H1 (cell line): ENCODE measurements around the gene KCTD15.

Experiments used
- CTCF ChIP-seq, 3 experiments: IDR thresholded peaks; 1 replicate in 2 of 3; 2 replicates in 1 of 3; pipeline versions ENCODE4 v1.5.1 to v1.6.1; 2011; ENCODE audit warnings: low read length in 3 of 3, mild to moderate bottlenecking in 3 of 3, inconsistent platforms in 2 of 3, low read depth in 1 of 3, moderate library complexity in 1 of 3; ENCODE audit not compliant: insufficient read depth in 1 of 3; ENCODE audit errors: control extremely low read depth in 1 of 3
- EGR1 ChIP-seq: IDR thresholded peaks from 2 replicates; pipeline ENCODE4 v1.6.1; 2011; ENCODE audit warnings: low read depth, low read length, borderline replicate concordance
- GABPA ChIP-seq: IDR thresholded peaks from 2 replicates; pipeline ENCODE4 v1.6.1; 2011; ENCODE audit warnings: mild to moderate bottlenecking, low read length, moderate library complexity, borderline replicate concordance; ENCODE audit not compliant: insufficient read depth
- MAX ChIP-seq: IDR thresholded peaks from 2 replicates; pipeline ENCODE4 v1.6.1; 2012; ENCODE audit warnings: inconsistent platforms
- POLR2A ChIP-seq, 2 experiments: IDR thresholded peaks; 1 replicate in 1 of 2; 2 replicates in 1 of 2; pipeline ENCODE4 v1.6.1; 2011; ENCODE audit warnings: low read depth in 2 of 2, low read length in 2 of 2, mild to moderate bottlenecking in 2 of 2; ENCODE audit errors: control extremely low read depth in 1 of 2
- RAD21 ChIP-seq, 2 experiments: IDR thresholded peaks in 1 of 2; conservative IDR thresholded peaks in 1 of 2; 2 replicates each; pipeline ENCODE4 v1.6.1; 2011; ENCODE audit warnings: low read depth in 2 of 2, low read length in 2 of 2, improper control_type of control experiment in 1 of 2, inconsistent platforms in 1 of 2, mild to moderate bottlenecking in 1 of 2, moderate library complexity in 1 of 2

- no peak for TF ChIP-seq GABPA
- no peak for TF ChIP-seq RAD21 (IDR thresholded peaks at IDR 0.05 in 1 of 2, conservative IDR thresholded peaks at IDR 0.05 in 1 of 2; ENCODE audit: low read depth in 2 of 2, low read length in 2 of 2)
- no peak for TF ChIP-seq POLR2A (IDR thresholded peaks at IDR 0.05; ENCODE audit: control extremely low read depth in 1 of 2, low read depth in 2 of 2, low read length in 2 of 2)
- no peak for TF ChIP-seq CTCF (IDR thresholded peaks at IDR 0.05; ENCODE audit: control extremely low read depth in 1 of 3, insufficient read depth in 1 of 3, low read depth in 1 of 3, low read length in 3 of 3)
- TF ChIP-seq EGR1 = no peak
- TF ChIP-seq MAX = no peak
Observed at GRCh38 chr19:33825556-33825955, 28.9 kb downstream of the KCTD15 start.
